Testis (tissue), 3 donors: Measurements from ENCODE around the gene ALG8. TPM values are rescaled to one million over a fixed set of nuclear protein-coding genes. Genes with fewer than 3 reads are reported as not detected.
"Not testable (repeated sequence)": the region's sequence is repeated elsewhere in the genome, so short reads cannot be mapped to it uniquely, and the experiment has no call there.

Experiments used
- DNase-seq: peaks from one replicate; pipeline ENCODE4 v3.0.0-alpha.2; 2019
- H3K27ac ChIP-seq, 2 donors: fragments of 200-600 bp; sonication (generic); one replicate each; pipeline ENCODE4 v1.5.1; 2019
- H3K27me3 ChIP-seq: fragments of 200-600 bp; sonication (generic); one replicate; pipeline ENCODE4 v1.5.1; 2019
- H3K36me3 ChIP-seq: fragments of 200-600 bp; sonication (generic); one replicate; pipeline ENCODE4 v1.5.1; 2017; ENCODE audit warnings: low read depth; ENCODE audit errors: missing control alignments
- H3K4me1 ChIP-seq: fragments of 200-600 bp; sonication (generic); one replicate; pipeline ENCODE4 v1.5.1; 2019
- H3K4me3 ChIP-seq, 2 donors: fragments of 200-600 bp; sonication (generic); one replicate each; pipeline ENCODE4 v1.5.1; 2017 to 2019
- H3K9me3 ChIP-seq: fragments of 200-600 bp; sonication (generic); one replicate; pipeline ENCODE4 v1.5.1; 2017
- POLR2A ChIP-seq: fragments of 450-650 bp; IDR thresholded peaks from one replicate; pipeline ENCODE4 v1.6.1; 2017; ENCODE audit warnings: antibody characterized with exemption, mild to moderate bottlenecking, moderate library complexity
- WGBS, 2 donors: methylation state at CpG; one replicate each; pipeline ENCODE4 v1.1.5; 2018; 5-methylcytosine and 5-hydroxymethylcytosine counted together
- intact Hi-C: fragments of 100-400 bp; cut with DNase I; formaldehyde crosslinking; loops from one replicate; pipeline ENCODE4 v1.15.1; 2023; ENCODE audit warnings: low total_unique reads
- polyA plus RNA-seq: library from polyadenylated mRNA; stranded (reverse); fragments of 350-450 nt; fragmentation: Illumina TruSeq; extraction: RNeasy Lipid Tissue Mini Kit (QIAGEN cat#74804); gene quantifications from one replicate; pipeline ENCODE4 v1.2.3, GENCODE V29; 2014; ENCODE audit warnings: low read depth, low replicate concordance; ENCODE audit not compliant: insufficient read depth
- total RNA-seq, 2 donors: library from RNA; depleted of rRNA; stranded (reverse); fragments of >200 nt; gene quantifications; one replicate each; pipeline ENCODE4 v1.2.3, GENCODE V29; 2016
- TF ChIP-seq, protein P1 (sequence below), 3 experiments: fragments of 450-650 bp in 2 of 3; fragments of 200-600 bp in 1 of 3; sonication (generic) in 1 of 3; IDR thresholded peaks; one replicate each; pipeline ENCODE4 v1.5.1; 2016 to 2019; ENCODE audit warnings: antibody characterized with exemption in 3 of 3, mild to moderate bottlenecking in 2 of 3, moderate library complexity in 1 of 3

The ALG8 gene
- total and polyA plus RNA-seq, 3 donors from 2014 or later: 61.2 to 115 (median 61.5) TPM

- intact Hi-C loops: no loop called here
- no peaks in the 10 kb centered on the region for H3K9me3 ChIP-seq
- no peaks in the 10 kb centered on the region for H3K27me3 ChIP-seq
- no peak for TF ChIP-seq POLR2A
- TF ChIP-seq, protein P1, sequence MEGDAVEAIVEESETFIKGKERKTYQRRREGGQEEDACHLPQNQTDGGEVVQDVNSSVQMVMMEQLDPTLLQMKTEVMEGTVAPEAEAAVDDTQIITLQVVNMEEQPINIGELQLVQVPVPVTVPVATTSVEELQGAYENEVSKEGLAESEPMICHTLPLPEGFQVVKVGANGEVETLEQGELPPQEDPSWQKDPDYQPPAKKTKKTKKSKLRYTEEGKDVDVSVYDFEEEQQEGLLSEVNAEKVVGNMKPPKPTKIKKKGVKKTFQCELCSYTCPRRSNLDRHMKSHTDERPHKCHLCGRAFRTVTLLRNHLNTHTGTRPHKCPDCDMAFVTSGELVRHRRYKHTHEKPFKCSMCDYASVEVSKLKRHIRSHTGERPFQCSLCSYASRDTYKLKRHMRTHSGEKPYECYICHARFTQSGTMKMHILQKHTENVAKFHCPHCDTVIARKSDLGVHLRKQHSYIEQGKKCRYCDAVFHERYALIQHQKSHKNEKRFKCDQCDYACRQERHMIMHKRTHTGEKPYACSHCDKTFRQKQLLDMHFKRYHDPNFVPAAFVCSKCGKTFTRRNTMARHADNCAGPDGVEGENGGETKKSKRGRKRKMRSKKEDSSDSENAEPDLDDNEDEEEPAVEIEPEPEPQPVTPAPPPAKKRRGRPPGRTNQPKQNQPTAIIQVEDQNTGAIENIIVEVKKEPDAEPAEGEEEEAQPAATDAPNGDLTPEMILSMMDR (IDR thresholded peaks at IDR 0.05): no peak
- H3K27ac ChIP-seq: no peak within 1 kb of the TSS
- H3K4me1 ChIP-seq: peaks cover 12% of the 10 kb centered on the region
- no peak within 1 kb of the TSS for H3K4me3 ChIP-seq
- WGBS, 2 donors: 96 to 100% methylated on average over 4 to 14 of the region's 14 CpGs
- no peaks in the 10 kb centered on the region for H3K36me3 ChIP-seq
- no peak for DNase-seq
These were observed 75.8 kb downstream of the ALG8 start, which contains the start of gene THRSP for GRCh38 chr11:78063440-78064181. THRSP (plus strand) TSS chr11:78063861; CDS start chr11:78063882, 21 bp downstream.

DNA sequence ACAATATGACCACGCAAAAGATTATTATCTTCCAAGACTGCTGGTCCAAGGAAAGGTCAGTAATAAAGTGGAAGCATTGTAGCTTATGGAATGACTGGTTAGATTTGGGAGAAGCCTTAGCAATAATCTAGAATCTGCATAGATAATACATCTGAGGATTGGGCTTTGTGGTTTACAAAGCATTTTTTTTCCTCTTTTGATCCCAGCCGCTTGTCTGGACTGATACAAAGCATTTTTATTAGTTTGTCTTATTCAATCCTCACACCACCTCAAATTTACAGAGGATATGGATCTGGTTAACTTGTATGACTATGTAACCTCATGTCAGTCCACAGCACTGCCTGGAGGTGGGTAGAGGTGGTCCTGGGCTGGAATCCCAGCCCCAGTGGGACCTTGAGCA lies 76.8 kb downstream of the ALG8 start:
- Histone ChIP-seq H3K4me1 (peaks cover 12% of the 10 kb centered on the region), H3K27ac (no peak overlapping the region), H3K27me3 (no peaks in the 10 kb centered on the region), H3K36me3 (no peaks in the 10 kb centered on the region), H3K4me3 (no peak overlapping the region), H3K9me3 (no peaks in the 10 kb centered on the region)
- intact Hi-C loops: no loop called here
- DNase-seq: no peak
- 74 to 75% methylated on average over 2 of the region's 2 CpGs for WGBS, 2 donors
- TF ChIP-seq POLR2A: no peak

DNA sequence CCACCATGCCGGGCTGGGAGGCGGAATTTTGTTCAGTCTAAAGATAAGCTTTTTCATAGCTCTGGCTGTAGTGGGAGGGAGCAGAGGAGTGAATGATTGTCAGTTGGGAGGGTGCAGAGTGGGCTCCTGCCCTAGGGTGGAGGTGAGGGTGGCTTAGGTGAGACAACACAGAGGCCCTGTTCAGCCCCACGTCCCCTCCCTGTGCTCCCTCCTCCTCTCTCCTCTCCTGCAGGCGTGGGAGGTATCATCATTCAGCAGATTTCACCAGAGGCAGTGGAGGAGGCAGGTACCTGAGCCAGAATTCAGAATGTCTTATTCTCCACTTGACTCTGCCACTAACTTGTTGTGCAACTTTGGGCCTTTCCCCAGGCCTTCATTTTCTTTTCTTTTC lies 77.5 kb downstream of the ALG8 start:
- Histone ChIP-seq H3K4me3 (no peak overlapping the region), H3K27ac (peak overlapping the region in 1 of 2 donors; percentile 25), H3K27me3 (no peaks in the 10 kb centered on the region), H3K4me1 (peaks cover 12% of the 10 kb centered on the region), H3K36me3 (no peaks in the 10 kb centered on the region), H3K9me3 (no peaks in the 10 kb centered on the region)
- DNase-seq: peak; percentile 29
- TF ChIP-seq, protein P1 (IDR thresholded peaks at IDR 0.05): no peak
- no peak for TF ChIP-seq POLR2A
- 60 to 69% methylated on average over 4 of the region's 4 CpGs for WGBS, 2 donors
- intact Hi-C loops: no loop called here

GRCh38 chr11:78061088-78061920 lies 78.1 kb downstream of the ALG8 start:
- 57 to 62% methylated on average over 4 of the region's 4 CpGs for WGBS, 2 donors
- Histone ChIP-seq H3K9me3 (no peaks in the 10 kb centered on the region), H3K27ac (peak overlapping the region in 1 of 2 donors; percentile 25), H3K36me3 (no peaks in the 10 kb centered on the region), H3K27me3 (no peaks in the 10 kb centered on the region), H3K4me3 (no peak overlapping the region), H3K4me1 (peaks cover 12% of the 10 kb centered on the region)
- intact Hi-C loops: no loop called here
- no peak for TF ChIP-seq POLR2A
- TF ChIP-seq, protein P1 (IDR thresholded peaks at IDR 0.05): no peak
- DNase-seq: peak; percentile 50

DNA sequence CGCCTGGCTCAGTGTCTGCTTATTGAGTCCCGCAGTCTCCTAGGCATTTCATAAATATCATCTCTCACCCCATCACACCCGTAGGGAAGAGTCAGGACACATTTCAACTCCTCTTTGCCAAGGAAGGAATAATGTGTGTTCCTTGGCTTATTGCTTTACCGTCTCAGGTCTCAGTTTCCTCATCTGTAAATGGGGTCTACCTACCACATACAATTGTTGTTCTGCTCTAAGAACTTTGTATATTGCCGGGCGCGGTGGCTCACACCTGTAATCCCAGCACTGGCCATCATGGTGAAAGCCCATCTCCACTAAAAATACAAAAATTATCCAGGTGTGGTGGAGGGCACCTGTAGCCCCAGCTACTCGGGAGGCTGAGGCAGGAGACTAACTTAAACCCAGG lies 78.9 kb downstream of the ALG8 start:
- Histone ChIP-seq H3K36me3 (no peaks in the 10 kb centered on the region), H3K27ac (no peak overlapping the region), H3K4me1 (peaks cover 12% of the 10 kb centered on the region), H3K9me3 (no peaks in the 10 kb centered on the region), H3K27me3 (no peaks in the 10 kb centered on the region), H3K4me3 (no peak overlapping the region)
- TF ChIP-seq POLR2A: no peak
- TF ChIP-seq, protein P1 (IDR thresholded peaks at IDR 0.05): no peak
- WGBS, 2 donors: 94 to 95% methylated on average over 8 of the region's 8 CpGs
- no peak for DNase-seq
- intact Hi-C loops: no loop called here

- H3K4me3 ChIP-seq, H3K9me3 ChIP-seq, H3K36me3 ChIP-seq, intact Hi-C loops, H3K27ac ChIP-seq, DNase-seq, H3K27me3 ChIP-seq: not testable (repeated sequence)
- WGBS, 2 donors: 87 to 89% methylated on average over 9 of the region's 9 CpGs
- peaks cover 12% of the 10 kb centered on the region for H3K4me1 ChIP-seq
These were observed 79.6 kb downstream of the ALG8 start for GRCh38 chr11:78059749-78060328.
